Endothelial cell of hepatic sinusoid (primary cell): Measurements from ENCODE around the gene CREB1.

Experiments used
- in situ Hi-C: cut with HindIII; loops from 2 replicates; pipeline ENCODE4 v1.10.0; 2017; ENCODE audit warnings: low sequenced_read_pairs

Gene CREB1

DNA sequence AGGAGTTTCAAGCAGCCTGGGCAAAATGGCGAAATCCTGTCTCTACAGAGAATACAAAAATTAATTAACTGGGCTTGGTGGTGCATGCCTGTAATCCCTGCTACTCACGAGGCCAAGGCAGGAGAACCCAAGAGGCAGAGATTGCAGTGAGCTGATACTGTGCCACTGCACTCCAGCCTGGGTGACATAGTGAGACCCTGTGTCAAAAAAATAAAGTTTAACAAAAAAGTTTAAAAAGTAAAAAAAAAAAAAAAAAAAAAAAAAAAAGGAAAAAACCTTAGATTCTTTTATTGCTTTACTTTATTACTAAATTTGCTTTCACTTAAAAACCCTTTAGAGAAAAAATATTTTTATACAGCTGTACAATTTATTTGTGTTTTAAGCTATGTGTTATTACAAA, 10.7 kb downstream of the CREB1 start:
- in situ Hi-C loops: no loop called here

DNA sequence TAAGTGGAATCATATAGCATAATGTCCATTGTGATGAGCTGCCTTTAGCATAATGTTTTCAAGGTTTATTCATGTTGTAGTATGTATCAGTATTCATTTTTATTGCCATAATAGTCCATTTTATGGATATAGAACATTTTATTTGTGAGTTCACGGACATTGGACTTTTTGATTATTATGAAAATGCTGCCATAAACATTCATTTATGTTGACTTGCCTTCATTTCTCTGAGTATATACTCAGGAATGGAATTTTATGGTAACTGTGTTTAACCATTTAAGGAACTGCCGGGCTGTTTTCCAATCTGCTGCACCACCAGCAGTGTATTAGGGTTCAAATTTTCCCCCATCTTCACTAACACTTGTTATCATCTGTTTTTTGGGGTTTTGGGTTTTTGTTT, 12.2 kb downstream of the CREB1 start:
- in situ Hi-C loops: no loop called here

DNA sequence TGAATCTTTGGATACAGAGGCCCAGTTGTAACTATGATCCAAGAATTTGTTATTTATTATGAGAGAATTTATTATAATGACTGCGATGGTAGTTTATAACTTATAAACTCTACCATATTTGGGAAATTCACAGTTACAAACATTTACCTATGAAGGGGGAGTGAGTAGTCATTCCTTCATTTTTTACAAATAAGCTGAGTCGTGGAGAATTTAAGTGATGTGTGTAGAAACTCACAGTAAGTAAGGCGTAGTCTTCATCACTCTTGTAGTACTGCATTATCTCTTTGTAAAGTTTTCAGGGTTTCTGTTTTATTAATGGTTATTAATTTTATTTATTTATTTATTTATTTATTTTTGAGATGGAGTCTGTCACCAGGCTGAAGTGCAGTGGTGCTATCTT, 13.5 kb downstream of the CREB1 start:
- in situ Hi-C loops: no loop called here

DNA sequence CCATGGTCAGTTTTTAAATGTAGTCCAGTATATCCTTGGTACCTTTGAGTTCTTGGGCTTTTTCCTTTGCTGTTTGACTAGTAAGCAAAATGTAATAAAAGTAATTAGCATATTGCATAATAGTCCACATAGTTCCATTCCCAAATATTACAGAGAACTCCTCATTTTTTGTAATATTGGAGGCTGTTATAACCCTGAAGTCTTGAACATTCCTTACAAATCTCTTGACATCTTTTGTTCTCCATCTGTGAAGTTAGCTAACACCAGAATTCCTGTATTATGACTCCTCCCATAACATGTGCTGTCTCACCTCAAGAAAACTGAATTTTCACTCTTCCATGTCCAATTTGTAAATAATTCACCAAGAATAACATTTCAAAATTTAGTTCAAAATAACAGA, 17.1 kb downstream of the CREB1 start:
- in situ Hi-C loops: no loop called here

DNA sequence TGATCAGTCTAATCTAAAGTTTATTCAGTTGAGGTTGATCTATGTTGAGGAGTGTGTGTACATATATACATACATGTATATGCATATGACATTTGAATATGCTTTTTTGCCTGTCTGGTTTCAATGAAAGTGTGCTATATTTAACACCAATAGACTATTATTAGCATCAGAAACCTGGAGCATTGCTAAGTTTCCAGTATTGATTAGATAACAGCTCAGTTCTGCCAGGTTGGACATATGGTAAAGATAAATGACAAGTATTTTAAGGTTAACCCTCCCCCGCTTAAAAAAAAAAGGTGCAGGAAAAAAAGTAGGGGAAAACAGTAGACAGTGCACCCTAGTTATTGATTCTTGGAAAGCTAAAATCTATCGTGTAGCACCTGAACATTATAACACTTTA, 19.4 kb downstream of the CREB1 start:
- in situ Hi-C loops: no loop called here

DNA sequence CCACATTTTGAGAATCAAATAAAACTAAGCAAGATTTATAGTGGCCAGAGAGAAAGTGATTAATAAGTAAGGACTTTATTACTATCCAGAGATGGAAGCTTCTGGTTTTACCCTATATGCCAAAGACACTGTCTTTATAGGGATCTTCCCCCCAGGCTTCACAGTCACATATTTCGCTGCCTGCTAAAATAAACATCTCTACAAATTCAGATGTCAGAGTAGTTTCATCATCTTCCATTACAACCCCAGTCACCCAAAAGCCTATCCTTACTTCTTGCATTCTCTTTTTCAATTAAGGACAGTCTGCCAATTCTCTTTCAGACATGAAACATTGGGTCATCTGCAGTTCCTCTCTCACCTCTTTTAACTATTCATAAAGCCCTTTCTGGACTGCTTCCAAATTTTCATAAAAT, 28.3 kb downstream of the CREB1 start:
- in situ Hi-C loops: no loop called here

DNA sequence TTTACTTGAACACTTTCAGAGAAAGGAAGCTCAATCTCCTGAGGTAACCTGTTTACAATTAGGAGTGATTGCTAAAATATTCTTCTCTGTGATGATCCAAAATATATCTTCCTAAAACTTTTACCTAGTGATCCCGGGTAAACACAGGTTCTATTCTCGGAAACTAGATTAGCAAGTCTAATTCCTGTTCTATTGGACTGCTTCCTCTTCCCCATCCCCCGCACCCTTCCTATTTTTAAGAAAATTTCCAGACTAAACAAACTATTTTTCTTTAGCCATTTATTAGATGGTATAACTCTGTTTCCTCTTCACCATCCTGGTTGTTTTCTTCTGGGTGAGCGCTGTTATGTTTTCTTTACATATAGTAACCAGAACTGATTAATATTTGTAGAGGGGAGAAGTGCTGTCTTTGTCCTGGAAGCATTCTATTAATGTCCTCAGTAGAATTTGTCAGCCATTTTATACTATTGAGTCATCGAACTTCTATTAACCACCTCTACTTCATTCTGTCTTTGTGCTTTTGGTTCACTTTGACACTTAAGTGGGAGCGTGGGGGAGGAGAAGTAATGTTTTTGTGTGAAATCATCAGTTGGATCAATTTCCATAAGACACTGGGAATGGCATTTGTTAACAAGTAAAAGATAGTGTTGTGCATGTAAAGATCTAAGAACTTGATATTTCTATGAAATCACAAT, 31.8 kb downstream of the CREB1 start:
- in situ Hi-C loops: no loop called here

DNA sequence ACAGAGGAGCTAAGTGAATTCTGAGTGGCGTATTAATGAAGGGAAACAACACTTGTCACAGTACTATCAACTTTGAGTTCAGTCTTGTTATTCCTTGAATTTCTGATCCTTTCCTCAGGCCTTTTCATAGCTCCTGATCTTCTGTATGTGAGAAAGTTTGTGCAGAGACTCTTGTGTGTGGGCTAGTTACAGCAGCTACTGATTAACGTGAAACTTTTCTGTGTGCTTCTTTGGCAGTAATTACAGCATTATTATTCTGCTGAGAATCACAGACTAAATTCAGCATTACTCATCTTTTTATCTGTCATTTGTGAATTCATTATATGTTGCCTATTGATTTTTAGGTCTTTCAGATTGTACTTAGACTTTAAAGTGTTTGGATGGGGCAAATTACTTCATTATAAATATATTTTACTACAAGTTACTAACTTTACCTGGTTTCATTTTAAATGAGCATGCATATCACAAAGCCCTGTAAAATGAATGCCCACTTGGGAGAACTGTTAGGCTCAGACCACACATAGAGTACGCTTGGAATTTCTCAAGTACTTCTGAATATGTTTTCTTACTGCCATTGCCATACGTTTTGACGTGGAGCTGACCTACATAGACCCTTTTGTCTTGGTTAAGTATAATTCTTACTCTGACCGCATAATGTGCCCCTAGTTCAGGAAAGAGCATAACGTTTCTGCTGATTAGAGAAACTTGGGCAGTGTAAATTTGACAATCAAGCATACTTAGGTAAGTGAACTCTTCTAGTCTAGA, 36.2 kb downstream of the CREB1 start:
- in situ Hi-C loops: no loop called here

DNA sequence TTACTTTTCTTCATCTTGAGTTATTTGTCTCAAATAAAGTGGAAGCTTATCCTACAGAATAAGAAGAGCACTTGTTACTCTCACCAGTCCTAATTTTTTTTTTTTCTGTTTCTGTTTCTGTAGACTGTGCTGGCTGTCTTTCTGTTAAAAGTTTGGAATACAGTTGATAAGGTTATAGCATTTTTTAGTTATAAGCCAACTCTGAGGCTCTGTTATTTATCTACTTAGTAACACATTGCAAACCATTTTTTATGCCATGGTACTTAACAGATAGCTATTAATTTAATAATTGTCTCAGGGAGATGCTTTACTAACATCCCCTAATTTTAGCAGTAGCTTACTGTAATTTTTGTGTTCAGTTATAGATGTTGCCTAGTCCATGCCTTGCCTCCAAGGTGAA, 37.9 kb downstream of the CREB1 start:
- in situ Hi-C loops: no loop called here

DNA sequence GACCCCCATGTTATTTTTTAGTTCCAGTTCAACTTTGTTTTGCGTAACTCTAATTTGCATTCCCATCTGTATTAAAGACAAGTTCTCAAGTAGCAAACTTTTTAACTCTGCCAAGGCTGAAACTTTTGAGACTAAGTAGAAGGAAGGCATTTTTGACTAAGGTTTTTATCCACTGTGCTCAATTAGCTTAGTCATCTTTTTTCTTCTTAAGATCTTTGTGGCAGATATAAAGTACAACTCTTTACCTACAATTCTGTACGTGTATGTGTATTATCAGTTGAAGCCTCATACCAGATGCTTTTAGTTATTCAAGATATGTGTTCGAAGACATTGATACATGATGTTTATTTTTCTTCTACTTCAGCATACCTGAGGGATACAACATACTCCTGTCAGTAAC, 41.6 kb downstream of the CREB1 start:
- in situ Hi-C loops: no loop called here

DNA sequence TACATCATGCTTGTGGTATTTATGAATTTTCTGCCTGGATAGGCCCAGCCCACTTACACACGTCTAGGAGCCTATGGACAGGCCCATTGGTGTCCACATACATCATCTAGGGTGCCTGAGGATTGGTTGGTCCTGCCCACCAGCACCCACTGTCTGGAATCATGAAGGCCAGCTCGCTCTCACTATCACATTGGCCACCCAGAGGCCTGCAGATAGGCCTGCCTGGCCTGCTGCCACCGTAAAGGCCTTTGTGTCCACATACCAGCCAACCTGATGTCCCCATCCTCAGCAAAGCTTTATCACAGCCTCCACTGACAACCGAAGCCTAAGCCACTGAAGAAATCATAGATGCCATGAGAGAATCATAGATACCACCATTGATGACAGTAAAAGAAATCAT, 55.2 kb downstream of the CREB1 start:
- in situ Hi-C loops: no loop called here

DNA sequence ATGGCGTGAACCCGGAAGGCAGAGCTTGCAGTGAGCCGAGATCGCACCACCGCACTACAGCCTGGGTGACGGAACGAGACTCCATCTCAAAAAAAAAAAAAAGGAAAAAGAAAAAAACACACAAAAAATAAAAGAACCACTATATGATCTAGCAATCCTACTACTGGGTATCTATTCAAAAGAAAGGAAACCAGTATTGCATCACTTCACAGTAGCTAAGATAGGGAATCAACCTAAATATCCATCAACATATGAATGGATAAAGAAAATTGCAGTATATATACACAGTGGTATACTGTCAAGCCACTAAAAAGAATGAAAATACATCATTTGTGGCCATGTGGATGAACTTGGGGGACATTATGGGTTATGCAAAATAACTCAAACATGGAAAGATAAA, 57.5 kb downstream of the CREB1 start:
- in situ Hi-C loops: no loop called here

DNA sequence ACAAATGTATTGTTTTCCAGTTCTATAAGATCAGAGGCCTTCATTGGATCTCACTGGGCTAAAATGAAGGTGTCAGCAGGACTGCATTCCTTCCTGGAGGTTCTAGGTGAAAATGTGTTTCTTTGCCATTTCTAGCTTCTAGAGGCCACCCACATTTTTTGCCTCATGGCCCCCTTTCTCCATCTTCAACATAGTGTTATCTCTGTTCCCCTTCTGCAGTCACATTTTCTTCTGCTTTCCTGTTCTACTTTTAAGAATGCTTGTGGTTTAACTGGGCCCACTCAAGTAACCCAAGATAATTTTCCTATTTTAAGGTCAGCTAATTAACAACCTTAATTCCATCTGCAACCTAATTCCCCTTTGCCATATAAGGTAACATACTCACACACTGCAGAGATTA, 59.4 kb downstream of the CREB1 start:
- in situ Hi-C loops: no loop called here

DNA sequence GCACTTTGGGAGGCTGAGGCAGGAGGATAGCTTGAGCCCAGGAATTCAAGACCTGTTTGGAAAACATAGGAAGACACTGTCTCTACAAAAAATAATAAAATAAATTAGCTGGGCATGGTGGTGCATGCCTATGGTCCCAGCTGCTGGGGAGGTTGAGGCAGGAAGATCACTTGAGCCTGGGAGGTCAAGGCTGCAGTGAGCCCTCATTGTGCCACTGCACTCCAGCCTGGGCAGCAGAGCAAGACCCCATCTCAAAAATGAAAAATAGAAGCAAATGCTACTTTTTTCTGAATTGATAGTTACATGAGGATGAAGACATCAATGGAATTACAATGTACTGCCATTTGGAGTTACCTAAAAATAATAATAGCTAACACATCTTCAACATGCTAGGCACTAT, 63.5 kb downstream of the CREB1 start:
- in situ Hi-C loops: no loop called here

DNA sequence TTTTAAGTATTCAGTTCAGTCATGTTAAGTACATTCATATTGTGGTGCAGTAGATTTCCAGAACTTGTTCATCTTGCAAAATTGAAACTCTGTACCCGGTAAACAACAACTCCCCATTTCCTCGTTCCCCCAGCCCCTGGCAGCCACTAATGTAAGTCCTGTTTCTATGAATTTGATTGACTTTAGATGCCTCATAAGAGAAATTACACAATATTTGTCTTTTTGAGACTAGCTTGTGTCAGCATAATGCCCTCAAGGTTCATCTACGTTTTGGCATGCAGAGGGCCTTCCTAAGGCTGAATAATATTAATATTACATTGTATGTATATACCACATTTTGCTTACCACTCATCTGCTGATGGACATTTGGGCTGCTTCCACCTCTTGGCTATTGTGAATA, 64.5 kb downstream of the CREB1 start:
- in situ Hi-C loops: no loop called here

DNA sequence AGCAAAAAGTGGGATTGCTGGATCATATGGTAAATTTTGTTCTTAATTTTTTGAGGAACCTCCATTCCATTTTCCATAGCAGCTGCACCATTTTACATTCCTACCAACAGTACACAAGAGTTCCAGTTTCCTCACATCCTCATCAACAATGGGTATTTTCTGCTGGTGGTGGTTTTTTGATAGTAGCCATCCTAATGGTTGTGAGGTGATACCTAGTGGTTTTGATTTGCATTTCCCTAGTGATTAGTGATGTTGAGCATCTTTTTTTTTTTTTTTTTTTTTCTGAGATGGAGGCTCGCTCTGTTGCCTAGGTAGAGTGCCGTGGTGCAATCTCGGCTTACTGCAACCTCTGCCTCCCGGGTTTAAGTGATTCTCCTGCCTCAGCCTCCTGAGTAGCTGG, 65.0 kb downstream of the CREB1 start:
- in situ Hi-C loops: no loop called here

DNA sequence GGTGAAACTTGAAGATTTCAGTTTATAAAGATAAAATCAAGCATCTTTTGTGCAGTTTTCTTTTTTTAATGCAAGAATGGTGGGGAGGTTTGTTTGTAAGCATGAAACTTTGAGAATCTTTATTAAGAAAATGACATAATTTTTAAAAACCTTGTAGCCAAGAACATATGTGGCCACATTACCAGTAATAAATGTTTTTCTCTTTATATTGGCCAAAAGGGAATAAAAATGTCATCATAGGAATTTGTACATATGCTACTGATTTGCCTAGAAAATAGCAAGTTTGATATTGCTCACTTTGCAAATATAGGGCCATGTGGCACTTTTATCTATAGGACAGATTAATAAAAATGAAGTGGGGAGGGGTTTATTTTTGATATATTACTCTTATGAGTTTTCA, 69.9 kb downstream of the CREB1 start:
- in situ Hi-C loops: no loop called here

DNA sequence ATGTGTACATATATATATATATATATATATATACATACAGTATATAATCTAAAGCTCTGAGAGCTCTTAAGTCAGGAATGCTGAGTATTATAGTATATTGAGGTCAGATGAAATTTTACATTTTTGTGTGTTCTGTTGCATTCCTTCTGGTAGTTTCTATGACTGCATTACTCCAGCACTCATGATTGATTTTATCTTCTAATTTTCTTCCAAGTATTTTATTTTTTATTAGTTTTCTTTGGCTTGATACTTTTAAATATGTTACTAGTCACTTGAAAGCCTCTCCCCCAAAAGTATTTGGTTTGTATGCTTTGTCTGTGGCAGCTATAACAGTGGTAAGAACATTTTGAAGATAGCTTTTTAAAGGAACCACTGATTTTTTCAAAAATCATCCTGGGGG, 70.5 kb downstream of the CREB1 start:
- in situ Hi-C loops: no loop called here

DNA sequence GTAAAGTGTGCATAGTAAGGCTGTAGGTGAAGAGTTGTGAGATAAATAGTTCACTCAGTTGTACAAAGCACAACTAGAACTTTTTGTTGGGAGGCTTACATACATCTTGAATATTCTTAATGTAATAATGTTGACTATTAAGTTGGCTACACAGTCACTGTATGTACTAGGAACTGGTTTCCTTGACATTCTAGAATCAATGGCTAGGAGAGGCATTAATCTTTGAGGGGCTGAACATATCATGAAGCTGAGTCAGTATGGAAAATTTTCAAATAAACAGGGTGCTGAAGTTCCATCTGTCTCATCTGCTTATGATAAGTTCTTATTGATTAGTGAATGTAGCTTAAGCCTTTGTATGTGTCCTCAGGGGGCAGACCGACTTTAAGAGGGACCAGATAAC, 72.0 kb downstream of the CREB1 start:
- in situ Hi-C loops: no loop called here

DNA sequence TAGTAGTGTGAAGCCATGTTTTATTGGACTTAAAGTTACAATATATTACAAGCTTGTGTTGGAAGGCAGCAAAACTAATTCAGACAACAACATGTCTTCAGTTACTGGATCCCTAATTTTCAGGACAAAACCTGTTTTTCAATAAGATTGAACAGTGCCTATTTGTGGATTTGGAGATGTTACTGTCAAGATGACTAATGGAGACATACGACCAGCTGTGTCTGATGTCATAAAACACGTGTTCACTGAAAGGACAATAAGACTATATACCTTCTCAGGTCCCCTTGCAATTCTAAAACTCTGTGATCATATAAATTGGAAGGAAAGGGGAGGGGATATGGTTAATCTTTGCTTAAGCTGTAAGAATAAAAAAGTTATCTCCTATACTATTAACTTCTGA, 73.7 kb downstream of the CREB1 start:
- in situ Hi-C loops: no loop called here

DNA sequence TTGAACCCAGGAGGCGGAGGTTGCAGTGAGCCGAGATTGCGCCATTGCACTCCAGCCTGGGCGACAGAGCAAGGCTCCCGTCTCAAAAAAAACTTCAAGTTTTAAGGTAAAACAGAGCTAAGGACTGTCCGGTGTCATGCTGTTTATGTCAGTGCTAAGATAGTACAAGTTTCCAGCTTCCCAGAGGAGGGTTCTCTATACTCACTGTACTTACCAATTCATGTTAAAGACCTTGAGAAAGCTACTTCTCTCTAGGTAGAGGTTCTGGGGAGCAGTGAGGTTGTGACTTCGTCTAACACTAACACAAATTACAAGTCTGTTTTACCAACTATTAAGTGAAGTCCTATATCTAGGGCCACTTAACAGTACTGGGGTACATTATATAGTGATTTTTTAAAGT, 76.6 kb downstream of the CREB1 start:
- in situ Hi-C loops: no loop called here

DNA sequence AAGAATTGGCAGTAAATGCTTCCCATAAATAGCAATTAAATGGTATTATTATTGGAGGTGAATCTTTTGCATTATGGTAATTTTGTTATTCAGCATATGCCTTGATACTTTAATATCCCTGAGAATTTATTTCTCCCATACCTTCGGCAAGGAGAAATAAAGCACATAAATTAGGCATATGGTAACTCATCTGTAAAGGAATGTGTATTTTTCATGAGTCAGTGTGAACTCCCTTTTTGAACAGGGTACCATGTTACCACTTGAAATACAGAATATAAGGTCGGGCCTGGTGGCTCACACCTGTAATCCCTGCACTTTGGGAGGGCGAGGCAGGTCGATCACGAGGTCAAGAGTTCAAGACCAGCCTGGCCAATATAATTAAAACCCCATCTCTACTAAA, 77.1 kb downstream of the CREB1 start:
- in situ Hi-C loops: no loop called here

DNA sequence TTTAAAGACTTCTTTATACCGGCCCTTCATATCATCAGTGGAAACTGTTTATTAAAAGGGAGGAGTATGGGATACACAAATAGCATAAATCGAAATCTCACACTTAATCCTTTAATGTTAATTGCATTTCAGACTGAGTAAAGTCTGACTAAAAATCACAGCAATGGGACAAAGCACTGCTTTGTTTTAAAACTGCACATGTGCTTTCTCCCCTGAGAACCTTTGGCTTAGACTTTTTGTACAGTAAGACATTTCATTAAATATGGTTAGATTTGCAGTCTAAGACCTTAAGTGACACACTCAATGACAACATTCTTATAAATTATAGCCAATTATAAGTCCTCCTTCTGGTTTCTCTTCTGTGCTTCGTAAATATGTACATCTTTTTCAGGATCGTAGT, 83.0 kb downstream of the CREB1 start:
- in situ Hi-C loops: loop anchor here (5.0 kb wide), 1 partner anchor 100 kb away; the partner anchor contains the start of gene CCNYL1
